ENCODE data around the gene RHBDD3.

GRCh38 chr22:29290061-29290460, 22.3 kb upstream of the RHBDD3 start:
- no peak for TF ChIP-seq POLR2A (IDR thresholded peaks at IDR 0.05)
- no peak for TF ChIP-seq CTCF (IDR thresholded peaks at IDR 0.05)
